ENCODE measurements around the gene LHX6.

The LHX6 gene

DNA sequence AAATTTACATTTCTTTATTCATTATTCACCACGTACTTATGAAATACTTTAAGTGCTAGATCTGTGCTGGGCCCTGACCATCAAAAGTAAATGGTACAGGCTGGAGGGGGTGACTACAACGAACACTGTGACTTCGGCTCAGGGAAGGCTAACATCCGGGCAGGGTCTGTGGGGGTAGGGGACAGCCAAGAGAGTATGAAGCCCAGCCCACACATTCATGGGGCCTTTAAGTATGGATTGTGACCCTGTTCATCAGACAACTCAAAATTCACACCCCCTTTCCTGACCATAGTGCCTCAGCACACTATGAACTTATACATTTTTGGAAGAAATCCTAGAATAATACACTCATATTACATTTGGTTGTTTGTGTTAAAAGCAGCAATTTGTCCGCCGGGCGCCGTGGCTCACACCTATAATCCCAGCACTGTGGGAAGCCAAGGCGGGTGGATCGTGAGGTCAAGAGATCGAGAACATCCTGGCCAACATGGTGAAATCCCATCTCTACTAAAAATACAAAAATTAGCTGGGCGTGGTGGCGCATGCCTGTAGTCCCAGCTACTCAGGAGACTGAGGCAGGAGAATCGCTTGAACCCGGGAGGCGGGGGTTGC, 35.7 kb downstream of the LHX6 start:
- H3K4me3 ChIP-seq (replicated peaks; ENCODE audit: low read depth, low read length): no peak overlapping the region
- TF ChIP-seq, protein P1, sequence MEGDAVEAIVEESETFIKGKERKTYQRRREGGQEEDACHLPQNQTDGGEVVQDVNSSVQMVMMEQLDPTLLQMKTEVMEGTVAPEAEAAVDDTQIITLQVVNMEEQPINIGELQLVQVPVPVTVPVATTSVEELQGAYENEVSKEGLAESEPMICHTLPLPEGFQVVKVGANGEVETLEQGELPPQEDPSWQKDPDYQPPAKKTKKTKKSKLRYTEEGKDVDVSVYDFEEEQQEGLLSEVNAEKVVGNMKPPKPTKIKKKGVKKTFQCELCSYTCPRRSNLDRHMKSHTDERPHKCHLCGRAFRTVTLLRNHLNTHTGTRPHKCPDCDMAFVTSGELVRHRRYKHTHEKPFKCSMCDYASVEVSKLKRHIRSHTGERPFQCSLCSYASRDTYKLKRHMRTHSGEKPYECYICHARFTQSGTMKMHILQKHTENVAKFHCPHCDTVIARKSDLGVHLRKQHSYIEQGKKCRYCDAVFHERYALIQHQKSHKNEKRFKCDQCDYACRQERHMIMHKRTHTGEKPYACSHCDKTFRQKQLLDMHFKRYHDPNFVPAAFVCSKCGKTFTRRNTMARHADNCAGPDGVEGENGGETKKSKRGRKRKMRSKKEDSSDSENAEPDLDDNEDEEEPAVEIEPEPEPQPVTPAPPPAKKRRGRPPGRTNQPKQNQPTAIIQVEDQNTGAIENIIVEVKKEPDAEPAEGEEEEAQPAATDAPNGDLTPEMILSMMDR (IDR thresholded peaks at IDR 0.05; ENCODE audit: low read length, missing control alignments): no peak
- no peak for DNase-seq (ENCODE audit: low read depth)

DNA sequence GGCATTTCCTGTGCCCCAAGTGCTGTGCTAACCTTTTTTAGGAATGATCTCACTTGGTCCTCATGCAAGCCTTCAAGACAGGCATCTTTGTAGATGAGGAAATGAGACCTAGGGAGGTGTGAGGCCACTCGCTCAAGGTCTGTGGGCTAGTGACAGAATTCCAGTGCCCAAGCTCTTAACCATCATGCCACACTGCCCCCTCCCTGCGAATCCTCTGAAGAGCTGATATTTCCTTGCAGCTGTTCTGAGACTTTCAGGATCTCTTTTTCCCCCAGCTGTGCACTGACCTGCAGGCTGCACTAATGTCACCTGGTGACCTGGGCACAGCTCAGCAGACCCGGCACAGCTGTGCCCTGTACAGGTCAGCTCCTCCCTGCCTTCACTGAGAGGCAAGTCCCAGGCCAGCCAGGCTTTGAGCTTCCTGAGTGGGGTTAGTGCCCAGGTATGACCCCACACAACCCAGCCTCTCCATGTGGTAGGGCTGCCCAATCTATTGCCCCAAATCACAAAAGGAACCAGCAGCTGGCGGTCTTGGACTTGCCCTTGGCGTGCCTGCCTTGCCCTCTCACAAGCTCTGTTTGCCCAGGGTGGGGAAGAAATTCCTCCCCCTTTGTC, 36.4 kb downstream of the LHX6 start:
- no peak for DNase-seq (ENCODE audit: low read depth)
- no peak overlapping the region for H3K4me3 ChIP-seq (replicated peaks; ENCODE audit: low read depth, low read length)
- TF ChIP-seq, protein P1 (IDR thresholded peaks at IDR 0.05; ENCODE audit: low read length, missing control alignments): no peak

DNA sequence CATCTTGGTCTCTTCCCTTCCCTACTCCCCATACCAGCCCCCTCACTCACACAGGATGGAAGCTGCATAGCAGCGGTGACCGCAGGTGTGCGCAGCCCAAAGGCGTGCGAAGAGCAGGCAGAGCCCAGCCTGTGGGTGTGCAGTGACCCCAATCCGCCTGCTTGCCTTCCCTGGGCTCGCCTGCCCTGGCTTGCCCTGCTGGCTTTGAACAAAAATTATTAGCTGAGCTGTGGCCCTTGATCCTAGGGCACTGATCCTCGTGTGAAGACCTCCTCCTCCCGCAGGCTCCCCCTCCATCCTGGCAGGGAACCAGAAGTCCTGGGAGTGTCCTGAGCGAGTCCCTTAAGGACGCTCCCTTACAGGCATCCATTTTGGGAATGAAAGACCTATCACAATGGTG, 37.2 kb downstream of the LHX6 start:
- DNase-seq (ENCODE audit: low read depth): no peak
- TF ChIP-seq, protein P1 (IDR thresholded peaks at IDR 0.05; ENCODE audit: low read length, missing control alignments): no peak
- H3K4me3 ChIP-seq (replicated peaks; ENCODE audit: low read depth, low read length): no peak overlapping the region

DNA sequence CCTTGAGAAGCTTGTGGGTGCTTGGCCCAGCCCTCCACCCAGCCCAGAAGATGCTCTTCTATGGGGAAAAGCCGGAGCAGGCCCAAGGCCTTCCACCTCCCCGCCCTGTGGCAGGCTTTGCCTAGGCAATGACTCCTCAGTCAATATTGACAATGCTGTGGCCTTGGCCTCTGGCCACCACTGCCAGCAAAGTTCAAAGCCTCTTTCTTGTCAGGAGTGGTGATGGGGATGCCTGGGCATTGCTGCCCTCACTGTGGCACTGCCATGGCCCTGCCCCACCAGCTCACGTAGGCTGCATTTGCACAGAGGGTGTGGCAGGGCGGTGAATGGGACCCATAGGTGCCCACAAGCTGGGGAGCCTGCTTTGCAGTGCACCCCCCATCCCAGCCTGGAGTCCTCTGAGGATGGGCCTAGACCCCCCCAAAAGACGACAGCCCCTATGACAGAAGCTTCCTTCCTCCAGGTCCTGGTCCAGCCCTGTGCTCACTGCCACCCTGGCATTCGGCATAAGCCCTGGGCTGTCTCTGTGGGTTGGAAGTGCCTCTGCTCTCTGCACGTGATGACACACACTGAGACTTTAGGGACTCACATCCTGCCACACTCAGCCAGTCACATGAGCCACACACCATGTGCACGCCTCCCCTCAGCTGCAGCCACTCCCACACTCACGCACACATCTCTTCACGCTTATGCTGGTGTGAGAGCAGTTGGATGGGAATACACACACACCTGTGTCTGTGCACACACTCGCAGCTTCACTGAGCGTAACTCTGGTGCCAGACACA, 38.0 kb downstream of the LHX6 start:
- DNase-seq (ENCODE audit: low read depth): no peak
- TF ChIP-seq, protein P1 (IDR thresholded peaks at IDR 0.05; ENCODE audit: low read length, missing control alignments): no peak

DNA sequence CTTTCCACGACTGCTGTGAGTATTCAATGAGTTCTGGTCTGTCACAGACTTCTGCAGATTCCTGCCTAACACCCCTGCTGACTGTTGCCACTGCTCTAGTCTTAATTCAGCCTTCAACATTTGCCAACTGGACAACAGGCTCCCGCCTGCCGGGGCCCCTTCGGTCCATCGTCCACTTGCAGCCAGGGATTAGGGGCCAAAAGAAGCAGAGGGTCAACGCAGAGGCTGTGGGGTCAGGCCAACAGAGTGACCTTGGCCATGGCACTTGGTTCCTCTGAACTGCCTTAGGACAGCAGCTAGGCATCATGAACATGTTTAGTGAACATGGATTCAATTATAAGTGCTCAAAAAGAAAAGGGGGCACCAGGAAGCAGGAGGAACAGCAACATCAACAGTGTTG, 40.4 kb downstream of the LHX6 start:
- no peak for DNase-seq (ENCODE audit: low read depth)
- H3K4me3 ChIP-seq (replicated peaks; ENCODE audit: low read depth, low read length): no peak overlapping the region
- TF ChIP-seq, protein P1 (IDR thresholded peaks at IDR 0.05; ENCODE audit: low read length, missing control alignments): no peak

More for the DNA sequence above, 38.0 kb downstream of the LHX6 start:
- no peak overlapping the region for H3K4me3 ChIP-seq (replicated peaks; ENCODE audit: low read depth, low read length)

DNA sequence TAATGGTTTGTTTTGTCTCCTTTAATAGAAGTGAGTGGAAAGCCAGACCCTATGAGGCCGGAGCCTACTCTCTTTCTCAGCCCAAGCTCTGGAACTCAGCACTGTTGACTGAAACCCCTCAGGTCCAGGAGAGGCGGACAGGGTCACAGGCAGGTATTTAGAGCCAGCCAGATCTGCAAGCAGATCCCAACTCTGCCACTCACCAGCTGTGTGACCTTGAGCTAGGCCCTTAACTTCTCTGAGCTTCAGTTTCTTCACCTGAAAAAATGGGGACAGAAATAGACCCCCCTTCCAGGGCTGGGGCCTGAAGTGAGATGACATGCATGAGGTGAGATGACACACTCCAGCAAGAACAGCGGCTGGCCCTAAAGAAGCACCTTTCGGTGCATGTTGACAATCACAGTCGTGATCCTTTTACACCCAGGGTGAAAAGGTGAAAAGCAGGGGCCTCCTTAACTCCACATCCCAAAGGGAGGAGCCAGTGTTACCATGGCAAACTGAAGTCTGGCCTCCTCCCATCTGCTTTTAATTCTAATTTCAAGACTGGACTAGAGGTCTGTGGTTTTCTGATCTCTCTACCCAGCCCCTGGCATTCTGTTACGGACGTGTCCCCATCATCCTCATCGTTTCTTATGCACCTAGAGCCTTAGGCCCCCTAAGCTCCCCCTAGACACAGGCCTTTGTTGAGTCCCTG, 41.8 kb downstream of the LHX6 start:
- TF ChIP-seq, protein P1 (IDR thresholded peaks at IDR 0.05; ENCODE audit: low read length, missing control alignments): no peak
- no peak overlapping the region for H3K4me3 ChIP-seq (replicated peaks; ENCODE audit: low read depth, low read length)
- no peak for DNase-seq (ENCODE audit: low read depth)
